ENCODE data around the gene SEZ6L2.
"Not testable (repeated sequence)": the region's sequence is repeated elsewhere in the genome, so short reads cannot be mapped to it uniquely, and the experiment has no call there.

Gene SEZ6L2

DNA sequence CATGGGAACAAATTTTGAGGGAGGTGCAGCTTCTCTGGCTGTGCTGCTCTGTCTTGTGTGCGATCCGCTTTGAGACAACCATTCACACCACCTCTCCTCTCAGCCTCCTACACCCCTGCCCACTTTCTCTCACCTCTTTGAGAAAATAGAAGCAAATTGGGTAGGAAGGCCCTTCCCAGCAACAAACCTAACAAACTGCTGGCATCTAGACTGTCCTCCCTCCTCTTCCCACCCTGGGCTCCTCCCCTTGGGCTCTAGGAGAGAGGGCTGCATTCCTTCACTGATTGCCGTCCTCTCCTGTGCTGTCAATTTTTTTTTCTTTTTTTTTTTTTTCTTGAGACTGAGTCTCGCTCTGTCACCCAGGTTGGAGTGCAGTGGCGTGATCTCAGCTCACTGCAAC lies 49.8 kb downstream of the SEZ6L2 start:
- DNase-seq: no peak

DNA sequence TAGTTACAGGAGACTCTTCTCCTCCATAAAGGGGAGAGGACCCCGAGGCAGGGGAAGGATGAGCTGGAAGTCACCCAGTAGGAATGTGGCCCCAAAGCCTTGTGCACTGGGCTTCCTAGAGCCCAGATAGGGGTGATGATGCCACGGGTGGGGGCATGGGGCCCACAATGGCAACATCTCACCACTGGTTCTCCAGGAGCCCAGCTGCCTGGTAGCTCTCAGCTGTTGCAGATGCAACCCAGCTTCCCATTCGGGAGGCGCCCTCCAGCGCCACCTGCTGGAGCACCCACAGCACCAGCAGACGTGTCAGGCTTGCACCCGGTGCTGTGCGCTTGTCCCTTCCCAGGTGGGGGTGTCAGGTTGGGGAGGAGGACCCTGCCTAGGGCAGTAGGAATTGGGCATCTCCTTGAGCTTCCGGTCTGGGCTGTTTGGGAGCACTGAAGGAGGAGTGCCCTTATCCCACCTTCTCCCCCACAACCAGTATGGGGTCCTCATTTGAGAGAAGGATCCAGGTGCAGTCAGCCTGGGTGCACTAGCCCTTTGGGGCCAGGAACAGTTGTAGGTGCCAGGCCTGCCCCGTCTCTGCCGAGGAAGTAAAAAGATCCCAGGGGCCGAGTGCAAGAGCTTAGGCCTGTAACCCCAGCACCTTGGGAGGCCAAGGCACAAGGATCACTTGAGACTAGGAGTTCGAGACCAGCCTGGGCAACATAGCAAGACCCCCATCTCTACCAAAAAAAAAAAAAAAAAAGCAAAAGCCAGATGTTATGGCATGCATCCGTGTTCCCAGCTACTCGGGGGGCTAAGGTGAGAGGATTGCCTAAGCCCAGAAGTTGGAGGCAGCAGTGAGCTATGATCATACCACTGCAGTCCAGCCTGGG lies 50.7 kb downstream of the SEZ6L2 start:
- peak; percentile 76 for DNase-seq

GRCh38 chr16:29845656-29846055 lies 53.7 kb downstream of the SEZ6L2 start:
- DNase-seq: no peak

DNA sequence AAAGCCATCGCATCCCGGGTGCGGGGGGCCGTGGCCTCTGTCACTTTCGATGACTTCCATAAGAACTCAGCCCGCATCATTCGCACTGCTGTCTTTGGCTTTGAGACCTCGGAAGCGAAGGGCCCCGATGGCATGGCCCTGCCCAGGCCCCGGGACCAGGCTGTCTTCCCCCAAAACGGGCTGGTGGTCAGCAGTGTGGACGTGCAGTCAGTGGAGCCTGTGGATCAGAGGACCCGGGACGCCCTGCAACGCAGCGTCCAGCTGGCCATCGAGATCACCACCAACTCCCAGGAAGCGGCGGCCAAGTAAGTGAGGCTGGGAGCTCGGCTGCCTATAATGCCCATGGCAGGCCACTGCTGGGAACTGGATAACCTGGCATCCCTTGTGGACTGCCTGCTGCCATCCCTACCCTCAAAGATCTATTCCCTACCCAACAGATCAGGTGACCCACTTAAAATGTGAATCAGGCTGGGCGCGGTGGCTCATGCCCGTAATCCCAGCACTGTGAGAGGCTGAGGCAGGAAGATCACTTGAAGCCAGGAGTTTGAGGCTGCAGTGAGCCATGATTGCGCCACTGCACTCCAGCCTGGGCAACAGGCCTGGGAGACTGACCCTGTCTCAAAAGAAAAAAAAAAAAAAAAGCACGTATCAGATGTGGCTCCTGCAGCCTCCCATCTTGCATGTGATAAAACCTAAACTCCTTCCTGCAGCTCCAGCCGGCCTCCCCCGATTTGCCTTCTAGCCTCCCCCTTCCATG lies 54.6 kb downstream of the SEZ6L2 start:
- no peak for DNase-seq

- DNase-seq: no peak
Observed at GRCh38 chr16:29843931-29844330, 55.4 kb downstream of the SEZ6L2 start.

DNA sequence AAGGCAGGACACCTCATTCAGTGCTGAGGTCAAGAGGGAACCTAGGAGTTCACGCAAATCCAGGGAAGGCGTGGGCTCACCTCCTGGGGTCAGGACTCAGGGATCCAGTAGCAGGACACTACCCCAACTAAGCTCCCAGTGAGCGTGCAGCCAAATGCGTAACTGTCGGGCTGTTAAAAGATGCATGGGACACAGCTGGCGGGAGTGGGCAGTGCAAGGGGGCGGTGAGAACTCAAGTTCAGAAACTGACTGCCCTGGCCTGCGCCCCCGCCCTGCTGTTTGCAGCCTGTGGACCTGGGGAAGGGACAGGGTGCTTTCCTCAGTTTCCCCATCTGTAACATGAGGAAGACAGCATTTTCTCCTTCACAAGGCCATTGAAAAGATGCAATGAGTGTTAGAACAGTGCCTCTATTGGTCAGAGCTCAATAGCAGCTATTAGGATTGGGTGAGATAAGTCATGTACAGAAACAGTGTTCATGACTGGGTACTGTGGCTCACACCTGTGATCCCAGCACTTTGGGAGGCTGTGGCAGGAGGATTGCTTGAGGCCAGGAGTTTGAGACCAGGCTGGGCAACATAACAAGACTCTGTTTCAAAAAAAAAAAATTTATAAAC lies 56.5 kb downstream of the SEZ6L2 start:
- DNase-seq: no peak

GRCh38 chr16:29841631-29842030 lies 57.7 kb downstream of the SEZ6L2 start:
- no peak for DNase-seq

- DNase-seq: no peak
Observed at GRCh38 chr16:29840240-29840639, 59.1 kb downstream of the SEZ6L2 start.

GRCh38 chr16:29839822-29840221 lies 59.5 kb downstream of the SEZ6L2 start:
- DNase-seq: no peak

DNA sequence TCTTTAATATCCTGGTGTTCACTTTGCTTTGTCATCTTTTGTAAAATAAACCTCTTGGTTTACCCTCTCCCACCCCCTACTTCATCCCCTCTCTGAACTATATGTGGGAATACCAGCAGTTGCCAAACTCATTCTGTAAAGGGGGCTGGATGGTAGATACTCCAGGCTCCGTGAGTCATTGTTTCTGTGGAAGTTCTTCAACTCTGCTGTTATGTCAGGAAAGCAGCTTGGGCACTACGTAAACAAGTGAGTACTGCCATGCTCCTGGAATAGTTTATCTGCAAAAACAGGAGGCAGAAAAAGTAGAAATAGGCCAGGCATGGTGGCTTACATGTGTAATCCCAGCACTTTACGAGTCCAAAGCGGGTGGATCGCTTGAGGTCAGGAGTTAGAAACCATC lies 61.5 kb downstream of the SEZ6L2 start:
- no peak for DNase-seq

DNA sequence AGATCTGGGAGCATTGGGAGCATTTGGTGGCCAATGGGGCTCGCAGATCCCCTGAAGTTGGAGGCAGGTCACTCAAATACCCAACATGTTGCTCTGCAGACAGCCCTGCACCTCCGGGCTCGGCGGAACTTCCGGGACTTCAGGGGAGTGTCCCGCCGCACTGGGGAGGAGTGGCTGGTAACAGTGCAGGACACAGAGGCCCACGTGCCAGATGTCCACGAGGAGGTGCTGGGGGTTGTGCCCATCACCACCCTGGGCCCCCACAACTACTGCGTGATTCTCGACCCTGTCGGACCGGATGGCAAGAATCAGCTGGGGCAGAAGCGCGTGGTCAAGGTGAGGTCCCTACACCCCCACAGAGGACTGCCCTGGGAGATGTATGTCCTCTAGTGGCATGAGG lies 62.7 kb downstream of the SEZ6L2 start:
- no peak for DNase-seq

DNA sequence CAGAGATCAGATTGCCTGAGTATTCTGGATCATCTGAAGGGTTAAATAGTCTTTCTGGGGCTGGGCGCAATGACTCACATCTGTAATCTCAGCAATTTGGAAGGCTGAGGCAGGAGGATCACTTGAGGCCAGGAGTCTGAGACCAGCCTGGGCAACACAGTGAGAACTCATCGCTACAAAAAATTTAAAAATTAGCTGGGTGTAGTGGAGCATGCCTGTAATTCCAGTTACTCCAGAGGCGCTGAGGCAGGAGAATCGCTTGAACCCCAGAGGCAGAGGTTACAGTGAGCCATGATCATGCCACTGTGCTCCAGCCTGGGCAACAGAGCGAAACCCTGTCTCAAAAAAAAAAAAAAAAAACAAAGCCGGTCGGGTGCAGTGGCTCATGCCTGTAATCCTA lies 63.4 kb downstream of the SEZ6L2 start:
- DNase-seq: no peak

DNA sequence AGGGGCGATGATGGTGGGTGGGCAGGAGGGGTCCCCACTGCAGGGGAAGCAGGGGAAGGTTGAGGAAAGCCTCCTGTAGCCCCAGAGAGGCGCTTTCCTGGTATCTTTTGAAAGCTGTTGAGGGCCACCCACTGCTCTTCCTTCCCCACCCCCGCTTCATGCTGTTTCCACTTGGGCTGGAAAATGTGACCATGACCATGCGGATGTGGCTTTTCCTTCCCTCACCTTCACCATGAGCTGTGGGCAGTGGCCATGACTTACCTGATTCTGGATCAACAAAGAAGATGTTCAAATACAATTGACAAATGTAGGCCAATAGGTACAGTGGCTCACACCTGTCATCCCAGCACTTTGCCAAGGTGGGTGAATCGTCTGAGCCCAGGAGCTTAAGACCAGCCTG lies 65.3 kb downstream of the SEZ6L2 start:
- DNase-seq: no peak

DNA sequence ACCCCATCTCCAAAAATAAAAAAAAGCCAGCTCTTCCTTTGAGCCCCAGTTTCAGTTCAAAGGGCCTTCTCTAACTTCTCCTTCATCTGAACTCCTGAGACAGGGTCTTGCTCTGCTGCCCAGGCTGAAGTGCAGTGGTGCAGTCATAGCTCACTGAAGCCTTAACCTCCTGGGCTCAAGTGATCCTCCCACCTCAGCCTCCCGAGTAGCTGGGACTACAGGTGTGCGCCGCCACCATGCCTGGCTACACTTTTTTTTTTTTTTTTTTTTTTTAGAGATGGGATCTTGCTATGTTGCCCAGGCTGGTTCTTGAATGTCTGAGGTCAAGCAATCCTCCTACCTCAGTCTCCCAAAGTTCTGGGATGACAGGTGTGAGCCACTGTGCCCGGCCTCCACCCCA lies 66.1 kb downstream of the SEZ6L2 start:
- DNase-seq: not testable (repeated sequence)

- DNase-seq: no peak
Observed at GRCh38 chr16:29831490-29831889, 67.9 kb downstream of the SEZ6L2 start.

DNA sequence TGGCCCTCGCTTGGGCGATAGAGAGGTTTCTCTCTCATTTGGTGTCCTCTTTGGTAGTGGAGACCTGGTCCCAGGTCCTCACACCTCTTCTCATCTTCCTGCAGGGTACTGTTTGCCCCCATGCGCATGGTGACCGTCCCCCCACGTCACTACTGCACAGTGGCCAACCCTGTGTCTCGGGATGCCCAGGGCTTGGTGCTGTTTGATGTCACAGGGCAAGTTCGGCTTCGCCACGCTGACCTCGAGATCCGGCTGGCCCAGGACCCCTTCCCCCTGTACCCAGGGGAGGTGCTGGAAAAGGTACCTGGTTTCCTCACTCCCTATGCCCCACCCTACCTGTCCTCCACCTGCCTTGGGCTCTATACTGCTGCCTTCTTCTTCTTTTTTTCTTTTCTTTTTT lies 68.6 kb downstream of the SEZ6L2 start:
- DNase-seq: no peak

- DNase-seq: no peak
Observed at GRCh38 chr16:29826342-29826695, 73.0 kb downstream of the SEZ6L2 start.

- peak; percentile 41 for DNase-seq
Observed at GRCh38 chr16:29825145-29826044, 74.0 kb downstream of the SEZ6L2 start.

GRCh38 chr16:29824589-29825144 lies 74.7 kb downstream of the SEZ6L2 start:
- no peak for DNase-seq

DNA sequence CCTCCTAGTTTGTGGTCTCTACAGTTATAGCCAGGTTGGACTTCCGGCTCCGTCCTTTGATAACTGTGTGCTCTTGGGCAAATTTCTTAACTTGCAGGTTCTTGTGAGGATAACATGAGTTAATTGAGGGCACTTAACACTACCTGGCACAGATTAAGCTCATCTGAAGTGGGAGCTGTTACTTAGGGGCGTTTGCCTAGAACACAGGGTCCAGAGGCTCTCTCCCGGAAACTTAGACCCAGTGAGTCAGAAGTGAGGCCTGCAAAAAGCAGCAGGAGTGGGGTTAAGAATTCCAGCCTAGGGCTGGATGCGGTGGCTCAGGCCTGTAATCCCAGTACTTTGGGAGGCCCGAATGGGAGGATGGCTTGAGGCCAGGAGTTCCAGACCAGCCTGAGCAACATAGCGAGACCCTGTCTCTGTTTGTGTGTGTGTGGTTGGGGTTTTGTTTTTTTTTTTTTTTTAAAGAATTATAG lies 77.7 kb downstream of the SEZ6L2 start:
- no peak for DNase-seq

Data from central memory CD4-positive, alpha-beta T cell (primary cell).